ENCODE data around the gene SPNS1.

DNA sequence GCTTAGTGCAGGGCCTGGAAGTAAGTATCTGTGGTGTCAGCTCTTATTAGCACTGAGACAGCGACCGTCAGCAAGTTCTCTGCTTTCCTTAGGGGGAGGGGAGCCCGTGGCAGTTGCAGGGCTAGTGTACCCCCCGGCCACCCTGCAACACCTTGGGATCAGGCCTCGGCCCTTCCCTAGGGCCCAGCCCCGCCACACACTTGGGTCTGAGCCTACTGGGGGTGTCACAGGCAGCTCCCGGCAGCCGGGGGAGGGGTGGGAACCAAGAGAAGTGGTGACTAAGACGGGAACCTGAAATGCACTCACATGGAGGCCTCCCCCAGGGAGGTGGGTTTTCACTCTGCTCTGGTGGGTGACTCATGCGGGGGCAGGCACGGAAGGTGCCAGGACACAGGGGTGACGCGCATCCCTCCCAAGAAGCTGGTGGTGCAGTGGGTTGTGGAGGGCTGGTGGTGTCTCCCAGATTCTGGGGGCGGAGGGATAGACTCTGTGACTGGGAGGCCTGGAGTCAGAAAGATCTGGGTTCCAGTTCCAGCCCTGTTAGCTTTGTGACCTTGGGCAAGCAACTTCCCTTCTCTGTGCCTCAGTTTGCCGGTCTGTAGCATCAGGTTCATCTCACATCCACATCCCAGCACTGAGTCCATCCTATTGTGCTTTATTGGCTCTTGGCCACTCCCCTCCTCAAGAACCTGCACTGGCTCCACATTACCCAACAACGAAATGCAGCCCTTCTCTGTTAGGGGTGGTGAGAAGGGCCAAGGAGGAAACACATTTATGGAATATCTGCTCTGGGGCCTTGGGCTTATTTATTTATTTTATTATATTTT lies 54.8 kb downstream of the SPNS1 start:
- no peak for TF ChIP-seq CTCF (IDR thresholded peaks at IDR 0.05; ENCODE audit: low read depth, low read length)
- TF ChIP-seq POLR2A (IDR thresholded peaks at IDR 0.05; ENCODE audit: extremely low read depth, insufficient read length) = no peak
- TF ChIP-seq, protein P1, sequence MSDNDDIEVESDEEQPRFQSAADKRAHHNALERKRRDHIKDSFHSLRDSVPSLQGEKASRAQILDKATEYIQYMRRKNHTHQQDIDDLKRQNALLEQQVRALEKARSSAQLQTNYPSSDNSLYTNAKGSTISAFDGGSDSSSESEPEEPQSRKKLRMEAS (IDR thresholded peaks at IDR 0.05; ENCODE audit: low read depth, low read length) = peak; percentile 39; the same call in 1 of the 2 replicates
- TF ChIP-seq MYC (IDR thresholded peaks at IDR 0.05; ENCODE audit: low read depth, low read length) = no peak
